ENCODE data around the gene FAM8A1.

DNA sequence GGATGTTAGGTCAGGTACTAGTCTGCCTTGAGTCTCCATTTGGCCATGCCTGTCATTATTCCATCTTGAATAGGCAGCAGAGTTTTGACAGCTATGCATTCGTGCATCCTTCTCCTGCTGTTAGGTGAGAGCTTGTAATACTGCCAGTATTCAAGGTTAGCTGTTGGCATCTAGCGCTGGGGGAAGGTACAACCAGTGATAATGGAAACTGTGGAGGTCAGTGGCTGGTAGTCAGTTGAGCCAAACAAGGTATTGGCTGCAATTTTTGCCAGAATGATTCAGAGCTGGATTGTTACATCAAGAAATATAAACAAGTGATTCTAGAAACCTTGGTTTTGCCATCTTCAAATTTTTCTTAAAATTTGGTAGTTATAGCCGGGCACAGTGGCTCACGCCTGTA lies 6.5 kb downstream of the FAM8A1 start:
- TF ChIP-seq, protein P1, sequence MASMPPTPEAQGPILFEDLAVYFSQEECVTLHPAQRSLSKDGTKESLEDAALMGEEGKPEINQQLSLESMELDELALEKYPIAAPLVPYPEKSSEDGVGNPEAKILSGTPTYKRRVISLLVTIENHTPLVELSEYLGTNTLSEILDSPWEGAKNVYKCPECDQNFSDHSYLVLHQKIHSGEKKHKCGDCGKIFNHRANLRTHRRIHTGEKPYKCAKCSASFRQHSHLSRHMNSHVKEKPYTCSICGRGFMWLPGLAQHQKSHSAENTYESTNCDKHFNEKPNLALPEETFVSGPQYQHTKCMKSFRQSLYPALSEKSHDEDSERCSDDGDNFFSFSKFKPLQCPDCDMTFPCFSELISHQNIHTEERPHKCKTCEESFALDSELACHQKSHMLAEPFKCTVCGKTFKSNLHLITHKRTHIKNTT (CRISPR knock-in tag; IDR thresholded peaks at IDR 0.05), result no peak
- TF ChIP-seq RFX5 (IDR thresholded peaks at IDR 0.05; ENCODE audit: low read depth, low read length) (no peak), ZFY (CRISPR knock-in tag; IDR thresholded peaks at IDR 0.05) (no peak)
- TF ChIP-seq, protein P2, sequence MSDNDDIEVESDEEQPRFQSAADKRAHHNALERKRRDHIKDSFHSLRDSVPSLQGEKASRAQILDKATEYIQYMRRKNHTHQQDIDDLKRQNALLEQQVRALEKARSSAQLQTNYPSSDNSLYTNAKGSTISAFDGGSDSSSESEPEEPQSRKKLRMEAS (IDR thresholded peaks at IDR 0.05), result no peak
